ENCODE results near the gene ANG.
"Not testable (repeated sequence)": the region's sequence is repeated elsewhere in the genome, so short reads cannot be mapped to it uniquely, and the experiment has no call there.

The ANG gene

GRCh38 chr14:20688167-20688839 lies at the start of gene ANG:
ANG (plus strand) TSS chr14:20688764; CDS start chr14:20693565, 4,801 bp downstream.
- DNase-seq = no peak

- DNase-seq = no peak
Observed at GRCh38 chr14:20641591-20641990, 47.0 kb upstream of the ANG start, which contains the start of gene OR6S1. OR6S1 (minus strand) TSS chr14:20641691; CDS start chr14:20641691, 0 bp downstream.

- no peak for DNase-seq
Observed at GRCh38 chr14:20642182-20642581, 46.4 kb upstream of the ANG start.

- DNase-seq = not testable (repeated sequence)
Observed at GRCh38 chr14:20642755-20643154, 45.8 kb upstream of the ANG start.

- DNase-seq = no peak
Observed at GRCh38 chr14:20644520-20644919, 44.0 kb upstream of the ANG start.

- no peak for DNase-seq
Observed at GRCh38 chr14:20645481-20645880, 43.1 kb upstream of the ANG start.

GRCh38 chr14:20652996-20653975 lies 35.3 kb upstream of the ANG start:
- DNase-seq = no peak

- no peak for DNase-seq
Observed at GRCh38 chr14:20655851-20656250, 32.7 kb upstream of the ANG start.

GRCh38 chr14:20656274-20656673 lies 32.3 kb upstream of the ANG start:
- no peak for DNase-seq

GRCh38 chr14:20657216-20658211 lies 31.1 kb upstream of the ANG start:
- DNase-seq = no peak

GRCh38 chr14:20658246-20658645 lies 30.3 kb upstream of the ANG start:
- DNase-seq = no peak

GRCh38 chr14:20659336-20659735 lies 29.2 kb upstream of the ANG start:
- no peak for DNase-seq

- no peak for DNase-seq
Observed at GRCh38 chr14:20659813-20660395, 28.7 kb upstream of the ANG start.

GRCh38 chr14:20661197-20661596 lies 27.4 kb upstream of the ANG start:
- no peak for DNase-seq

GRCh38 chr14:20662968-20663732 lies 25.4 kb upstream of the ANG start:
- no peak for DNase-seq

GRCh38 chr14:20666400-20666961 lies 22.1 kb upstream of the ANG start:
- not testable (repeated sequence) for DNase-seq

GRCh38 chr14:20667957-20668356 lies 20.6 kb upstream of the ANG start:
- DNase-seq = no peak

GRCh38 chr14:20668969-20669368 lies 19.6 kb upstream of the ANG start:
- no peak for DNase-seq

- no peak for DNase-seq
Observed at GRCh38 chr14:20671597-20672283, 16.8 kb upstream of the ANG start.

GRCh38 chr14:20675669-20676068 lies 12.9 kb upstream of the ANG start:
- DNase-seq = no peak

All from NCI-H345 (cell line).